Measurements from ENCODE around the gene GPR6.

GPR6 gene

DNA sequence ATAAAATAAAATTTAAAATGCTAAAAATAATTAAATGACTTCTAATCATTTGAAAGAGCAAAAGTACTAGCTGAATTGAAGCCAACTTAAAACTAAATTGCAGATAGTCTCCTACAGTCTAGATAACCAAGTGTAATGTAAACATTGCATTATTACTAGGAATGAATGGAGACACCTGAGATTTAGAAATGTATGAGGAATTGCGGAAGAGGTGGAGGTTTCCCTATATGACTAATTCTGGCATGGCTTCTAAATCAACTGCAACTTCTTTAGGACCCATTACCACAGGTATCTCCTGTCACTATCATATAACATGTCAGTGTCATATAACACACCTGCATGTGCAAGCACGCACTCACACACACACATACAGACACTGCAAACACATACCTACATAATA, 13.2 kb upstream of the GPR6 start:
- no peak overlapping the region for H3K4me3 ChIP-seq (ENCODE audit: low read depth, low read length)
- ChIA-PET POLR2A (no interaction called here), CTCF (interaction anchor here (1.1 kb wide), 1 partner anchor 14 kb away, joined by 3 read pairs; no protein-coding TSS in a partner anchor)
- no peak overlapping the region for H3K27ac ChIP-seq (ENCODE audit: extremely low read depth, low read depth, low read length)
- H3K4me1 ChIP-seq (ENCODE audit: control insufficient read depth, insufficient read depth, low read length), result no peaks in the 10 kb centered on the region
- H3K36me3 ChIP-seq (ENCODE audit: control insufficient read depth in 2 of 2, insufficient read depth in 1 of 2, low read length in 2 of 2), result no peaks in the 10 kb centered on the region
- TF ChIP-seq ZNF501 (tag by site-specific recombination; IDR thresholded peaks at IDR 0.05) (no peak), GFI1B (tag by site-specific recombination; IDR thresholded peaks at IDR 0.05) (no peak), YY1 (tag by site-specific recombination; IDR thresholded peaks at IDR 0.05) (no peak), ZBTB49 (tag by site-specific recombination; IDR thresholded peaks at IDR 0.05; ENCODE audit: low read depth) (no peak), ZBTB20 (tag by site-specific recombination; IDR thresholded peaks at IDR 0.05) (no peak), REPIN1 (tag by site-specific recombination; IDR thresholded peaks at IDR 0.05; ENCODE audit: low read depth) (no peak), ZNF626 (tag by site-specific recombination; IDR thresholded peaks at IDR 0.05) (no peak), ZNF324 (tag by site-specific recombination; IDR thresholded peaks at IDR 0.05) (no peak), GLIS1 (tag by site-specific recombination; IDR thresholded peaks at IDR 0.05) (no peak), HOXA7 (CRISPR knock-in tag; IDR thresholded peaks at IDR 0.05; ENCODE audit: borderline replicate concordance) (no peak), ZFP41 (tag by site-specific recombination; IDR thresholded peaks at IDR 0.05; ENCODE audit: borderline replicate concordance) (no peak), ZNF704 (tag by site-specific recombination; IDR thresholded peaks at IDR 0.05) (no peak), ZNF394 (tag by site-specific recombination; IDR thresholded peaks at IDR 0.05; ENCODE audit: borderline replicate concordance) (no peak), ZNF121 (tag by site-specific recombination; IDR thresholded peaks at IDR 0.05) (no peak), ZNF266 (tag by site-specific recombination; IDR thresholded peaks at IDR 0.05; ENCODE audit: low read depth) (no peak), YY2 (tag by site-specific recombination; IDR thresholded peaks at IDR 0.05) (no peak), ZNF585B (tag by site-specific recombination; IDR thresholded peaks at IDR 0.05) (no peak), ZNF555 (tag by site-specific recombination; conservative IDR thresholded peaks at IDR 0.05) (no peak), ZNF560 (tag by site-specific recombination; IDR thresholded peaks at IDR 0.05; ENCODE audit: borderline replicate concordance) (no peak), RBAK (tag by site-specific recombination; IDR thresholded peaks at IDR 0.05) (no peak)
- H3K9me3 ChIP-seq (ENCODE audit: control insufficient read depth, insufficient read depth, low read depth, low read length), result no peaks in the 10 kb centered on the region

- no peaks in the 10 kb centered on the region for H3K4me1 ChIP-seq (ENCODE audit: control insufficient read depth, insufficient read depth, low read length)
- no peaks in the 10 kb centered on the region for H3K36me3 ChIP-seq (ENCODE audit: control insufficient read depth in 2 of 2, insufficient read depth in 1 of 2, low read length in 2 of 2)
- TF ChIP-seq ZNF473 (tag by site-specific recombination; IDR thresholded peaks at IDR 0.05), result no peak
- TF ChIP-seq ZNF366 (tag by site-specific recombination; conservative IDR thresholded peaks at IDR 0.05), result no peak
- no peak for TF ChIP-seq MYNN (tag by site-specific recombination; IDR thresholded peaks at IDR 0.05; ENCODE audit: borderline replicate concordance)
- TF ChIP-seq SETDB1 (IDR thresholded peaks at IDR 0.05; ENCODE audit: insufficient read length, low read length), result no peak
- TF ChIP-seq ZNF169 (tag by site-specific recombination; IDR thresholded peaks at IDR 0.05), result no peak
- no peak for TF ChIP-seq ZNF561 (tag by site-specific recombination; IDR thresholded peaks at IDR 0.05; ENCODE audit: borderline replicate concordance)
- TF ChIP-seq ZEB2 (tag by site-specific recombination; IDR thresholded peaks at IDR 0.05), result no peak
- no peak for TF ChIP-seq GLI4 (tag by site-specific recombination; IDR thresholded peaks at IDR 0.05)
- no peak for TF ChIP-seq YY1 (tag by site-specific recombination; IDR thresholded peaks at IDR 0.05)
- no peak for TF ChIP-seq PRDM6 (tag by site-specific recombination; IDR thresholded peaks at IDR 0.05)
- no peak for TF ChIP-seq ZNF311 (tag by site-specific recombination; IDR thresholded peaks at IDR 0.05; ENCODE audit: borderline replicate concordance)
- no peak for TF ChIP-seq ZNF624 (tag by site-specific recombination; IDR thresholded peaks at IDR 0.05)
- no peak for TF ChIP-seq ZNF239 (tag by site-specific recombination; IDR thresholded peaks at IDR 0.05)
- no peak for TF ChIP-seq ZNF426 (tag by site-specific recombination; IDR thresholded peaks at IDR 0.05)
- TF ChIP-seq ZNF266 (tag by site-specific recombination; IDR thresholded peaks at IDR 0.05; ENCODE audit: low read depth), result no peak
- TF ChIP-seq ZBTB21 (tag by site-specific recombination; IDR thresholded peaks at IDR 0.05), result no peak
- H3K4me3 ChIP-seq (ENCODE audit: low read depth, low read length), result no peak overlapping the region
- H3K27ac ChIP-seq (ENCODE audit: extremely low read depth, low read depth, low read length), result no peak overlapping the region
- H3K9me3 ChIP-seq (ENCODE audit: control insufficient read depth, insufficient read depth, low read depth, low read length), result no peaks in the 10 kb centered on the region
- ChIA-PET POLR2A (no interaction called here), CTCF (interaction anchor here (0.5 to 1.0 kb wide), 3 partner anchors 27 to 73 kb away, joined by 3 to 5 read pairs (median 5); no protein-coding TSS in a partner anchor)
Observed at GRCh38 chr6:109966299-109966698, 11.8 kb upstream of the GPR6 start.
